Activated T-helper 1 cell treated with Interleukin-2 at 50 U/mL for 16 hours (primary cell): ENCODE data around the gene KIF9.
"Not testable (repeated sequence)": the region's sequence is repeated elsewhere in the genome, so short reads cannot be mapped to it uniquely, and the experiment has no call there.

ENCODE experiments used
- DNase-seq: peaks from one replicate; pipeline ENCODE4 v3.0.0-alpha.2; 2020; ENCODE audit warnings: low read depth

Gene KIF9, protein sequence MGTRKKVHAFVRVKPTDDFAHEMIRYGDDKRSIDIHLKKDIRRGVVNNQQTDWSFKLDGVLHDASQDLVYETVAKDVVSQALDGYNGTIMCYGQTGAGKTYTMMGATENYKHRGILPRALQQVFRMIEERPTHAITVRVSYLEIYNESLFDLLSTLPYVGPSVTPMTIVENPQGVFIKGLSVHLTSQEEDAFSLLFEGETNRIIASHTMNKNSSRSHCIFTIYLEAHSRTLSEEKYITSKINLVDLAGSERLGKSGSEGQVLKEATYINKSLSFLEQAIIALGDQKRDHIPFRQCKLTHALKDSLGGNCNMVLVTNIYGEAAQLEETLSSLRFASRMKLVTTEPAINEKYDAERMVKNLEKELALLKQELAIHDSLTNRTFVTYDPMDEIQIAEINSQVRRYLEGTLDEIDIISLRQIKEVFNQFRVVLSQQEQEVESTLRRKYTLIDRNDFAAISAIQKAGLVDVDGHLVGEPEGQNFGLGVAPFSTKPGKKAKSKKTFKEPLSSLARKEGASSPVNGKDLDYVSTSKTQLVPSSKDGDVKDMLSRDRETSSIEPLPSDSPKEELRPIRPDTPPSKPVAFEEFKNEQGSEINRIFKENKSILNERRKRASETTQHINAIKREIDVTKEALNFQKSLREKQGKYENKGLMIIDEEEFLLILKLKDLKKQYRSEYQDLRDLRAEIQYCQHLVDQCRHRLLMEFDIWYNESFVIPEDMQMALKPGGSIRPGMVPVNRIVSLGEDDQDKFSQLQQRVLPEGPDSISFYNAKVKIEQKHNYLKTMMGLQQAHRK

DNA sequence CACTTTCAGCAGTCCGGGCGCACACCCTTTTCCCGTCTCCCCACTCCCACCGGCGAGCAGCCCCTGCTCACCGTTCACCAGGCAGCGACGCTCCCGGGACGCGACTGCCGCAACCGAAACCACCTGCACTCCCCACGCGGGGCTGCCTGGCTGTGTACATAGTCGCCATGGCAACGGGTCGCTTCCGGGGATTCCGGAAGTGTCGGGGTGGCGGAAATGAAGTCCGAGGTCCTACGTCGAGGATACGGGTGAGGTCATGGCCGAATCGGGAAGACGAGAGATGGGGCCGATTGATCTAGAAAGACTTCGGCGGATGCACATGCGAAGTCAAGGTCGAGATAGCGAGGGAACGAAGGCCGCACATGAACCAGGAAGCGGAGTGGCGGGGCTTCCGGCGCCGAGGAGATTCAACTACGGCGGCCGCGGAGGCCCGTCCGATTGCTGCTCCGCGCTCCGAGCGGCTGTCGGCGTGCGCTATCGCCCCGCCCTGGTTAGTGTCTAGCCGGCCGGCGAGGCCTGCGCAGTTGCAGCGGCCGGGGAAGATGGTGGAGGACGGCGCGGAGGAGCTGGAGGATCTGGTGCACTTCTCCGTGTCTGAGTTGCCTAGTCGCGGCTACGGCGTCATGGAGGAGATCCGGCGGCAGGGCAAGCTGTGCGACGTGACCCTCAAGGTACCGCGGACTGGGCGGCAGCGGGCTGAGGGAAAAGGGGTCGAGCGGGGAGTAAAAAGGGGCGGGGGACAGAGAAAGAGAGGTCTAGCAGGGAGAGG lies at the start of gene KIF9, which contains the start of gene KLHL18:
Gene KIF9, minus strand, starts transcription at position 376 of the 769 bp plus-strand sequence. CDS start 5,425 bp downstream, outside the sequence.
Gene KLHL18, plus strand, starts transcription at position 521 of the 769 bp plus-strand sequence. Its CDS starts 22 bp downstream, at position 543.
- peak; percentile 93 for DNase-seq

DNA sequence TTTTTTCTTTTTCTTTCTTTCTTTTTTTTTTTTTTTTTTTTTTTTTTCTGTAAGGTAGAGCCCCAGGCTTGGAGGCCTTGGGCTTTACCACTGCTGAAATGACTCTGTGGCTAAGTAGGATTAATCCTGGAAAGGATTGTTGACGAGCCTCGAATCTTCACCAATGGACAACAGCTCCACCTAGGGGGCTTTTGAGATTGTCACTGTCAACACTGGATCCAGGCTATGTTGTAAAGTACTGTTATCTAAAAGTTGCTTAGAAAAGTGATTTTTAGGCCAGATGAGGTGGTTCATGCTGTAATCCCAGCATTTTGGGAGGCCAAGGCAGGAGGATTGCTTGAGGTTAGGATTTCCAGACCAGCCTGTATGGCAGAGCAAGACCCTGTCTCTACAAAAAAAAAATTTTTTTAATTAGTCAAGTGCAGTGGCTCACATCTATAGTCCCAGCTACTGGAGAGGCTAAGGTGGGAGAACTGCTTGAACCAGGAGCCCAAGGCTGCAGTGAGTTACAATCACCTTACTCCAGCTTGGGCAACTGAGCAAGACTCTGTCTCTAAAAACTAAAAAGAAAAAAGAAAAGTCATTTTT lies 41.8 kb upstream of the KIF9 start:
- DNase-seq: peak; percentile 18

- DNase-seq: no peak
Observed at GRCh38 chr3:47323431-47324277, 41.1 kb upstream of the KIF9 start.

DNA sequence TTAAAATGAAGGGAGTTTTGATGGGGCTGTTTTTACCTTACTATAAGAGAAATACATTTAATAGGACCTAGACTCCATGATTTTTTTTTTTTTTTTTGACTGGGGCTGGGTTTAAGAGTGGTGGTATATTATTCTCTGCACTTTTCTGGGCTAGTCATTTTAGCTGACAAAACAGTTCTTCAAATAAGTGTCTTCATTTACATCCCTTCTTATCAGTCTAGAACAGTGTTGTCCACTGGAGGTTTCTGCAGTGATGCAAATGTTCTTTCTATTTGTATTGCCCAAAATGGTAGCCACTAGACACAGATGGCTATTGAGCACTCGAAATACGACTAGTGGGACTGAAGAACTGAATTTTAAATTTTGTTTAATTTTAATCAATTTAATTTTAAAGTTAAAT lies 37.4 kb upstream of the KIF9 start:
- DNase-seq: no peak

DNA sequence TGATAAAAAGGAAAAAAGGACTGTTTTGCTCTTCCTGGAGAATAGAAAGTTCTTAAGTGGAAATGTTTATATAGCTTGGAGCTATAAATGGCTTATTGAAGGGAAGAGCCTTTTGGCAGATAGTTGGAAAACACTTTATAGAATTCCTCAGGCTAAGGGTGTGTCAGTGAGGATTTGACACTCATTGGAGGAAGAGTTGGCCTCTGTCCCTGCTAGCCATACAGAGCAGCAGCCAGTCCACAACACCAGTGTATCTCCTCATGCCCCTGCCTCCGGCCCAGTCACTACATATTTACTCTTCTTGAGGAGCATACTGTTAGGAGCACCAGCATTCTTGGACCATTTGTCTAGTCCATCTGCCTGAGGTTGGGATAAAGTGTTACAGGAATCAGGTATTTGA lies 36.3 kb upstream of the KIF9 start:
- no peak for DNase-seq

- not testable (repeated sequence) for DNase-seq
Observed at GRCh38 chr3:47316151-47316550, 33.6 kb upstream of the KIF9 start.

DNA sequence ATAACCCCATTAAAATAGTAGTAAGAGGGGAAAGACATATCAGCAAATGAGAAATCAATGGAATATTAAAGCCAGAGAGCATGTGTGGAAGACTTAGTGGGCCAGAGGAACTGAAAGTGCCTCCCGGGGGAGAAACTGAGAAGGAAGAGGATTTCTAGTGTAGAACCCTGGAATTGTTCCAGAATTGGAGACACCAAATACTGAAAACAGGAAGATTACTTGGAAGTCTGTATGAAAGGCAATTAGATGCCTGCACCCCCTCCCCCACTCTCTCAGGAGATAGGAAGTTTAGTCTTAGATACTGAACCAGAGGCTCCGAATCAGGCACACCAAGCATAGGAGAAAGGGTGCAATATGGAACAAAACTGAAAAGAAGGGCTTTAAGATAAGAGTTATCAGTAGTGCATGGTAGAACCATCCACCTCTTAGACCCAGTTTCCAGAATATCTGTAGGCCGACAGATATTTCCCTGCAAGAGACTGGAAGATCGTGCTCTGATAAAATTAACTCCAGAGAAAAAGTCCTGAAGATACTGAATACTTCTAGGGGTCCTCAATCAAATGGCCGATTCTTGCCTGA lies 32.6 kb upstream of the KIF9 start:
- DNase-seq: no peak

DNA sequence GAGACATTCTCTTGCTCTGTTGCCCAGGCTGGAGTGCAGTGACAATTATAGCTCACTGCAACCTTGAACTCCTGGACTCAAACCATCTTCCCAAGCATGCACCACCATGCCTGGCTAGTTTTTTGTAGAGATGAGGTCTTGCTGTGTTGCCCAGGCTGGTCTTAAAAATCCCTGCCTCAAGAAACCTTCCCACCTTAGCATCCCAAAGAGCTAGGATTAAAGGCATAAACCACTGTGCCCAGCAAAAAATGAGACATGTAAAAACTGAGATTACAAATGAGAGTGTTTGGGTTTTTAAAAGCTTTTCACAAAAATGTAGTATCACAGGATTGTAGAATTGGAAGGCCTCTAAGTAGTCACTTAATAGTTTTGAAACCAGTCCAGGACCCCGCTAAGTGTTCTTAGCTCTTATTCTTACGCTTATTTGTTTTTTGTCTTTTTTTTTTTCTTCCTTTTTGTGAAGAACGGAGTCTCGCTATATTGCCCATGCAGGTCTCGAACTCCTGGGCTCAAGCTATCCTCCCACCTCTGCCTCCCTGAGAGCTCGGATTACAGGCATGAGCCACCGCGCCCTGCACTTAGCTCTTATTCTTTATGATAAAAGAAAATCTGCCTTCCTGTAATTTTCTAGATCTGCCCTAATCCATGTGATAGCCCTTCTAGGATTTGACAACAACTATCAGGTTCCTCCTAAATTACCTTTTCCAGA lies 31.6 kb upstream of the KIF9 start:
- DNase-seq: no peak

DNA sequence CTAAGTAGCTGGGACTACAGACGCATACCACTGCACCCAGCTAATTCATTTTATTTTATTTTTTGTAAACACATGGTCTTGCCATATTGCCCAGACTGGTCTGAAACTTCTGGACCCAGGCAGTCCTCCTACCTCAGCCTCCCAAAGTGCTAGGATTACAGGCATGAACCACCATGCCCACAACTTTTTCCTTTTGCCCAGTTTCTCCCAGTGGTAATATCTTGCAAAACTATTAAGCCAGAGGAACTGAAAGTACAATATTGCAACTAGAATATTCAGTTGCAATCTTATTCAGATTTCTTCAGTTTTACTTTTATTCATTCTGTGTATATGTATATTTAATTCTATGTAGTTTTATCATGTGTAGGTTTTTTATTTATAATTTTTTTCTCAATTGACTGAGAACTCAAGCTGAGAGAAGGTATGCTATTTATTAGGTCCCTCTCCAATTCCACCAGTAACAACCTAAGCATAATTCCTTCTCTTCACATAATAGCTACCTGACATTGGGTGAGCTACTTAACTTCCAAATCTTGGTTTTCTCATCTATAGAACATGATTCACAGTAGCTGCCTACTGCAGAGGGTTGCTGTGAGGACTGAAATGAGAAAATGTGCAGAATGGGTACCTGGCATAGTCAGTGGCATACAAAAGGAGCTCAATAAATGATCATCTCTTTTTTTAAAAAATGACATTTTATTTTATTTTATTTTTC lies 30.9 kb upstream of the KIF9 start:
- DNase-seq: no peak

DNA sequence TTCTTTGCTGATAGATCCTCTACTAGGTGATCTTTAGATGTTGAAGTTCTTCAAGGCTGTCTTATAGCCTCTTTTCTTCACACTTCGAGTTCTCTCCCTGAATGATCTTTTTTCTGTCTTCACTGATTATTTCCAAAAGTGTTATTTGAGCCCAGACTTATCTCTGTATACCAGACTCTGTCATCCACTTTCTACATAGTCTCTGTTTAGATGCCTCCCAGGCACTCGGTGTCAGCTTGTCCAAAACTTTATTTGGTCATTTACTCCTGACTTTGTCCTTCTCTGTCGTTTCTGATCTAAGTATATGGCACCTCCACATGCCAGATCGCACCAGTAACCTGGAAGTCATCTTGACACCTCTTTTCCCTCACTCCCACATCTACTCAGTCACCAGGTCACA lies 27.8 kb upstream of the KIF9 start:
- no peak for DNase-seq

GRCh38 chr3:47309231-47309630 lies 26.6 kb upstream of the KIF9 start:
- not testable (repeated sequence) for DNase-seq

DNA sequence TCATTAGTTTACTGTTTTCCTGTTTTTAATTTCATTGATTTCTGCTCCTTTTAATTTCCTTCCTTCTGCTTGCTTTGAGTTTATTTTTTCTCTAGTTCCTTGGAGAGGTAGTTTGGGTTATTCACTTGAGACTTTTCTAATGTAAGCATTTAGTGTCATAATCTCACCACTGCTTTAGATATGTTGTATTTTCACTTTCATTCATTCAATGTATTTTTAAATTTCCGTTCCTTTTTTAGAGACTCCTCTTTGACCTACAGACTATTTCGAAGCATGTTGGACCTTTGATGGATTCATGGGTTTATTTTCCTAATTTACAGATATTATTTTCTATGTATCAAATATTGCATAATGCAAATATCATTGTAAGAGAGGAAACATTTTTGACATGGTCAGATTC lies 23.4 kb upstream of the KIF9 start:
- no peak for DNase-seq

GRCh38 chr3:47301456-47301855 lies 18.9 kb upstream of the KIF9 start:
- no peak for DNase-seq

- no peak for DNase-seq
Observed at GRCh38 chr3:47299381-47300318, 17.1 kb upstream of the KIF9 start.

DNA sequence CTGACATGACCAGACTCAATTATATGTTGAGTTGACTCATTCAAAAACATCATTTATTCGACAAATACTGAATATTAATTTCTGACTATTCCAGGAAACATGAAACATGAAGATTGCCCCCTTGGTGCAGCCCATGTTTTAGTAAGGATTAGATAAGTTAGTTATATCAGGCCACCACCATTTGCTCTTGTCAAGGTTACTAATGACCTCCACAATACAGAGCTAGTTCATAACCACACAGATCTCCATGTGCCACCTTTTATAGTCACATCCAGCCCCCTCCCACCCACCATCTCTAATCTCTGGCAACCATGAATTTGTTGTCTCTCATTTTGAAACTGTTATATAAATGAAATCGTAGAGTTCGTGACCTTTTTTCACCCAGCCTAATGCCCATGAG lies 15.8 kb upstream of the KIF9 start:
- no peak for DNase-seq

- no peak for DNase-seq
Observed at GRCh38 chr3:47296562-47297302, 14.1 kb upstream of the KIF9 start.

DNA sequence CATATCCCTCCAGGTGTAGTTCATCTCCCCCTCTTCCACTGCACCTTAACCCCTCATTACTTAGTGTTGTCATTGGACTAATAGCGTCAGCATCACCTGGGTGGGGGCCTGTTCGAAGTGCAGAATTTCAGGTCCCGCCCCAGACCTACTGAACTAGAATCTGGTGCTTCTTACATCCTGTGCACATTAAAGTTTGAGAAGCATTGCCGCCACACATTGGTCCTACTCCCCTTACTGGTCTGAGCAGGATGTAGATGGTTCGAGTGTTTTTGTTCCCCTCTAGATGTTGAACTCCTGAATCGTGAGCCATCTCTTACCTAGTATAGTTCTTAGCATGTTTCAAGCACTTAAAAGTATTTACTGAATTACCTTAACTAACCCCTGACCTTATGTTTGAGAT lies 13.4 kb upstream of the KIF9 start:
- no peak for DNase-seq

DNA sequence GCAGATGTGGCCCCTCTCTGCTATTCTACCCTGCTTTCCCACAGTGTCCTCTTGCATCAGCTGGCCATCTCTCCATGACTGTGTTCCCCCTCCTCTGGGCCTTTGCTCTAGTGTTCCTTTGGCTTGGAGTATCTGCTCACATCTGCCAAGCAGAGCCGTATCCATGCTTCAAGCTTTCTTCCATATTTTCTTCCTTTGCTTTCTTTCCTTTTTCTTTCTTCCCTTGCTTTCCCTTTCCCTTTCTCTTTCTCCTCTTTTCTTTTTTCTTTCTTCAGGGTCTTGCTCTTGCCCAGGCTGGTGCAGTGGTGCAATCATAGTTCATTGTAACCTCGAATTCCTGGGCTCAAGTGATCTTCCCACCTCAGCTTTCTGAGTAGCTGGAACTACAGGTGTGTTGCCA lies 12.7 kb upstream of the KIF9 start:
- DNase-seq: no peak
